HepG2 (cell line): ENCODE results near the gene THY1. TPM values are rescaled to one million over a fixed set of nuclear protein-coding genes. Genes with fewer than 3 reads are reported as not detected.

ENCODE experiments used
- ATAC-seq: fragments of 200-7000 bp; cut with Tn5 transposase; 3 replicates; pipeline ENCODE4 v1.9.1; 2020; ENCODE audit warnings: mild to moderate bottlenecking, moderate library complexity
- BruUV-seq: library from RNA; stranded (reverse); fragments of 400-500 nt; replicated peaks from 2 replicates; lab custom pipeline; 2021; lab: Mats Ljungman, UMichigan
- CTCF ChIA-PET: fragments of 300-600 bp; formaldehyde crosslinking; extraction: SDS; loops from one replicate; lab custom pipeline; 2021; ENCODE audit warnings: low total read pairs, inconsistent platforms, low intra/inter-chr PET ratio; lab: Yijun Ruan, JAX
- POLR2A ChIA-PET: fragments of 350-600 bp; sonication (Branson Sonifier 250); formaldehyde crosslinking; loops from one replicate; lab custom pipeline; 2020; ENCODE audit warnings: antibody characterized with exemption, inconsistent platforms; lab: Yijun Ruan, JAX
- DNase-seq: peaks from one replicate; pipeline ENCODE4 v3.0.0-alpha.2; 2015; ENCODE audit warnings: low spot score
- FAIRE-seq: peaks from 3 replicates; lab custom pipeline; 2011; peaks lifted over from hg19 to GRCh38; lab: Jason Lieb, UNC
- H2AFZ ChIP-seq: one replicate; pipeline ENCODE4 v1.6.1; 2011; ENCODE audit warnings: low read length, inconsistent platforms
- H3K27ac ChIP-seq: fragments of 300-600 bp; 3 replicates; pipeline ENCODE4 v1.8.0; 2011; ENCODE audit warnings: mixed run types, mild to moderate bottlenecking, mixed read lengths, low read length, inconsistent platforms; ENCODE audit not compliant: insufficient read depth; ENCODE audit errors: extremely low read length
- H3K27me3 ChIP-seq, 2 experiments: fragments of 200-600 bp in 1 of 2; 2 replicates in 1 of 2; 3 replicates in 1 of 2; pipeline versions ENCODE4 v1.6.0 to v1.8.0; 2011; ENCODE audit warnings: low read length in 2 of 2, mild to moderate bottlenecking in 2 of 2, moderate library complexity in 2 of 2, inconsistent platforms in 1 of 2; ENCODE audit not compliant: insufficient read depth in 2 of 2, control insufficient read depth in 1 of 2
- H3K36me3 ChIP-seq, 2 experiments: fragments of 200-600 bp in 1 of 2; replicated peaks in 1 of 2; 2 replicates in 1 of 2; 3 replicates in 1 of 2; pipeline versions ENCODE4 v1.5.1 to v1.8.0; 2011; ENCODE audit warnings: low read length in 2 of 2, inconsistent platforms in 1 of 2; ENCODE audit not compliant: insufficient read depth in 2 of 2, control insufficient read depth in 1 of 2
- H3K4me1 ChIP-seq: 2 replicates; pipeline ENCODE4 v1.5.1; 2012; ENCODE audit warnings: low read length, inconsistent platforms; ENCODE audit not compliant: insufficient read depth
- H3K4me2 ChIP-seq: 2 replicates; pipeline ENCODE4 v1.6.0; 2011; ENCODE audit warnings: low read depth, low read length, inconsistent platforms
- H3K4me3 ChIP-seq, 3 experiments: fragments of 200-600 bp in 1 of 3; sonication (generic), shearing (Covaris generic) in 1 of 3; replicated peaks in 1 of 3; 2 replicates each; pipeline ENCODE4 v1.5.1; 2011 to 2016; ENCODE audit warnings: low read length in 3 of 3, inconsistent platforms in 2 of 3, low read depth in 2 of 3, mild to moderate bottlenecking in 2 of 3, control low read depth in 1 of 3, mixed read lengths in 1 of 3; ENCODE audit not compliant: insufficient read depth in 1 of 3
- H3K79me2 ChIP-seq: one replicate; pipeline ENCODE4 v1.6.1; 2011; ENCODE audit warnings: low read length, inconsistent platforms; ENCODE audit not compliant: insufficient read depth
- H3K9ac ChIP-seq: 2 replicates; pipeline ENCODE4 v1.6.0; 2011; ENCODE audit warnings: mild to moderate bottlenecking, low read depth, low read length, inconsistent platforms; ENCODE audit not compliant: insufficient read depth
- H3K9me3 ChIP-seq: 2 replicates; pipeline ENCODE4 v1.5.1; 2012; ENCODE audit warnings: mild to moderate bottlenecking, low read length
- H4K20me1 ChIP-seq: 2 replicates; pipeline ENCODE4 v1.6.0; 2011; ENCODE audit warnings: inconsistent platforms, mild to moderate bottlenecking, low read length, moderate library complexity; ENCODE audit not compliant: insufficient read depth
- AGO1 ChIP-seq: fragments of 200-400 bp; formaldehyde crosslinking; IDR thresholded peaks from 2 replicates; pipeline ENCODE4 v1.6.1; 2017; ENCODE audit warnings: mild to moderate bottlenecking, low read depth, low read length, moderate library complexity; ENCODE audit not compliant: poor library complexity, severe bottlenecking
- CREBL2 ChIP-seq: sonication (generic); formaldehyde crosslinking; IDR thresholded peaks from 2 replicates; pipeline ENCODE4 v1.8.1; 2023; ENCODE audit warnings: missing genetic modification reagents, mild to moderate bottlenecking, borderline replicate concordance
- ETV6 ChIP-seq: sonication (generic); formaldehyde crosslinking; conservative IDR thresholded peaks from 2 replicates; pipeline ENCODE4 v1.4.0; 2020; ENCODE audit warnings: missing genetic modification reagents
- FOSL1 ChIP-seq: sonication (generic); formaldehyde crosslinking; IDR thresholded peaks from 2 replicates; pipeline ENCODE4 v1.9.0; 2021; ENCODE audit warnings: missing genetic modification reagents, borderline replicate concordance
- FOXJ3 ChIP-seq: sonication (generic); formaldehyde crosslinking; IDR thresholded peaks from 2 replicates; pipeline ENCODE4 v1.4.0; 2020; ENCODE audit warnings: missing genetic modification reagents, mild to moderate bottlenecking, borderline replicate concordance
- HDAC1 ChIP-seq: sonication (generic); formaldehyde crosslinking; IDR thresholded peaks from 2 replicates; pipeline ENCODE4 v1.5.1; 2020; ENCODE audit warnings: mild to moderate bottlenecking, missing genetic modification reagents
- NAIF1 ChIP-seq: sonication (generic); formaldehyde crosslinking; IDR thresholded peaks from 2 replicates; pipeline ENCODE4 v1.5.0; 2020; ENCODE audit warnings: mild to moderate bottlenecking, missing genetic modification reagents, borderline replicate concordance
- SP2 ChIP-seq: sonication (generic); formaldehyde crosslinking; IDR thresholded peaks from 2 replicates; pipeline ENCODE4 v1.5.1; 2020; ENCODE audit warnings: mild to moderate bottlenecking, missing genetic modification reagents
- TBL1XR1 ChIP-seq: fragments of 150-350 bp; IDR thresholded peaks from 2 replicates; pipeline ENCODE4 v1.6.1; 2014; ENCODE audit warnings: borderline replicate concordance, low read length; ENCODE audit not compliant: partially characterized antibody
- TFAP4 ChIP-seq: sonication (generic); IDR thresholded peaks from 2 replicates; pipeline ENCODE4 v1.6.1; 2016; ENCODE audit warnings: low read depth, borderline replicate concordance
- THAP11 ChIP-seq: IDR thresholded peaks from 2 replicates; pipeline ENCODE4 v1.6.1; 2016; ENCODE audit warnings: missing biosample characterization, missing genetic modification reagents
- TRAFD1 ChIP-seq: sonication (generic); formaldehyde crosslinking; IDR thresholded peaks from 2 replicates; pipeline ENCODE4 v1.5.1; 2020; ENCODE audit warnings: missing genetic modification reagents, mild to moderate bottlenecking, borderline replicate concordance
- ZFX ChIP-seq: sonication (generic); formaldehyde crosslinking; IDR thresholded peaks from 2 replicates; pipeline ENCODE4 v1.4.0; 2020; ENCODE audit warnings: mild to moderate bottlenecking, low read depth, missing genetic modification reagents, moderate library complexity
- ZMYM4 ChIP-seq: sonication (generic); formaldehyde crosslinking; IDR thresholded peaks from 2 replicates; pipeline ENCODE4 v1.8.1; 2023; ENCODE audit warnings: mild to moderate bottlenecking, missing genetic modification reagents
- ZNF512B ChIP-seq: sonication (generic); formaldehyde crosslinking; IDR thresholded peaks from 2 replicates; pipeline ENCODE4 v1.5.1; 2020; ENCODE audit warnings: missing genetic modification reagents, mild to moderate bottlenecking, borderline replicate concordance
- ZNF562 ChIP-seq: sonication (generic); formaldehyde crosslinking; IDR thresholded peaks from 2 replicates; pipeline ENCODE4 v1.8.0; 2022; ENCODE audit warnings: missing genetic modification reagents, borderline replicate concordance
- ZNF761 ChIP-seq: sonication (generic); formaldehyde crosslinking; conservative IDR thresholded peaks from 2 replicates; pipeline ENCODE4 v1.4.0; 2020; ENCODE audit warnings: mild to moderate bottlenecking, missing genetic modification reagents
- WGBS: methylation state at CpG from one replicate; pipeline ENCODE4 v1.1.6; 2017; ENCODE audit warnings: low lambda C conversion rate; 5-methylcytosine and 5-hydroxymethylcytosine counted together
- in situ Hi-C: cut with HindIII; loops from 2 replicates; pipeline ENCODE4 v1.10.0; 2017; ENCODE audit warnings: low pct_unique_long_range_greater_than_20kb; ENCODE audit not compliant: extremely low pct_ligation_motif_present
- intact Hi-C: fragments of 100-400 bp; cut with micrococcal nuclease; formaldehyde crosslinking; loops from one replicate; pipeline ENCODE4 v1.10.0; 2022; ENCODE audit not compliant: unreplicated experiment
- polyA plus RNA-seq, 8 experiments: library from polyadenylated mRNA; depleted of rRNA in 3 of 8; stranded (reverse) in 7 of 8; unstranded in 1 of 8; fragments of >200 nt; fragmentation: Illumina TruSeq in 4 of 8; extraction: Trizol in 4 of 8; gene quantifications; 2 replicates each; pipeline versions ENCODE4 v1.2.1 to v1.2.3, GENCODE V29; 2011 to 2016; ENCODE audit warnings: low read depth in 4 of 8, missing spikeins in 1 of 8, mixed read lengths in 1 of 8; ENCODE audit not compliant: insufficient read depth in 1 of 8
- total RNA-seq, 5 experiments: library from RNA; depleted of rRNA; stranded (reverse); fragments of >200 nt; fragmentation: Illumina TruSeq; extraction: Trizol; gene quantifications; 2 replicates each; pipeline ENCODE4 v1.2.3, GENCODE V29; 2016; ENCODE audit warnings: low read depth in 1 of 5

THY1 gene
- total and polyA plus RNA-seq, 2 of the 13 experiments (the other 11 are each of a cell fraction or from before 2014, with no cell fraction given), result not detected

GRCh38 chr11:119368121-119369034 is 54.6 kb downstream of the THY1 start:
- FAIRE-seq (peak; percentile 98), ATAC-seq (peak; percentile 76), DNase-seq (peak; percentile 93)
- no peaks in the 10 kb centered on the region for H3K36me3 ChIP-seq
- H4K20me1 ChIP-seq, result no peaks in the 10 kb centered on the region
- H3K79me2 ChIP-seq, result peaks cover 25% of the 10 kb centered on the region
- H3K27me3 ChIP-seq, result no peaks in the 10 kb centered on the region
- H3K27ac ChIP-seq, result peak overlapping the region; percentile 93
- peak overlapping the region; percentile 81 for H3K4me2 ChIP-seq
- intact Hi-C loops, result loop anchor here (2.0 kb wide), 1 partner anchor 16 kb away; no protein-coding TSS in a partner anchor
- TSS peak; percentile 80 for BruUV-seq
- WGBS, result 10% methylated on average over 12 of the region's 17 CpGs
- ChIA-PET POLR2A (interaction anchor here (0.7 to 4.5 kb wide), 23 partner anchors 8 to 457 kb away, joined by 3 to 31 read pairs (median 5); partner anchors contain the start of genes C1QTNF5, C2CD2L, HINFP and MCAM), CTCF (no interaction called here)
- peaks cover 91% of the 10 kb centered on the region for H3K4me1 ChIP-seq
- no peak overlapping the region for H2AFZ ChIP-seq
- in situ Hi-C loops, result no loop called here
- H3K4me3 ChIP-seq, result peak overlapping the region; percentile 43 to 68 (median 53)
- peak overlapping the region; percentile 68 for H3K9ac ChIP-seq
- H3K9me3 ChIP-seq, result no peaks in the 10 kb centered on the region
- TF ChIP-seq THAP11 (CRISPR knock-in tag) (peak; percentile 47), ZNF761 (CRISPR knock-in tag) (no peak), HDAC1 (CRISPR knock-in tag) (peak; percentile 93), AGO1 (no peak), FOXJ3 (CRISPR knock-in tag) (peak; percentile 48; the same call in 1 of the 2 replicates), TRAFD1 (CRISPR knock-in tag) (no peak), ZNF512B (CRISPR knock-in tag) (no peak), NAIF1 (CRISPR knock-in tag) (0 out of 2 replicates have a peak, but pooled peaks have one; percentile 48), TFAP4 (peak; percentile 99), SP2 (no peak), CREBL2 (no peak), ZMYM4 (CRISPR knock-in tag) (peak; percentile 90), ZFX (peak; percentile 27; the same call in 1 of the 2 replicates), FOSL1 (CRISPR knock-in tag) (peak; percentile 90), ETV6 (peak; percentile 7; the same call in 1 of the 2 replicates), TBL1XR1 (peak; percentile 83), ZNF562 (CRISPR knock-in tag) (no peak)
